GM12864 (cell line): ENCODE measurements around the gene LDLRAD4.

Experiments
- DNase-seq: peaks from one replicate; pipeline ENCODE4 v3.0.0-alpha.2; 2011; ENCODE audit warnings: low read depth
- H3K4me3 ChIP-seq: 2 replicates; pipeline ENCODE4 v1.5.1; 2011; ENCODE audit warnings: mild to moderate bottlenecking, low read depth, low read length, control low read depth
- CTCF ChIP-seq: IDR thresholded peaks from 2 replicates; pipeline ENCODE4 v1.5.1; 2011; ENCODE audit warnings: low read depth, mild to moderate bottlenecking, moderate library complexity, low read length, control low read depth, inconsistent platforms; ENCODE audit errors: missing control alignments

The LDLRAD4 gene

DNA sequence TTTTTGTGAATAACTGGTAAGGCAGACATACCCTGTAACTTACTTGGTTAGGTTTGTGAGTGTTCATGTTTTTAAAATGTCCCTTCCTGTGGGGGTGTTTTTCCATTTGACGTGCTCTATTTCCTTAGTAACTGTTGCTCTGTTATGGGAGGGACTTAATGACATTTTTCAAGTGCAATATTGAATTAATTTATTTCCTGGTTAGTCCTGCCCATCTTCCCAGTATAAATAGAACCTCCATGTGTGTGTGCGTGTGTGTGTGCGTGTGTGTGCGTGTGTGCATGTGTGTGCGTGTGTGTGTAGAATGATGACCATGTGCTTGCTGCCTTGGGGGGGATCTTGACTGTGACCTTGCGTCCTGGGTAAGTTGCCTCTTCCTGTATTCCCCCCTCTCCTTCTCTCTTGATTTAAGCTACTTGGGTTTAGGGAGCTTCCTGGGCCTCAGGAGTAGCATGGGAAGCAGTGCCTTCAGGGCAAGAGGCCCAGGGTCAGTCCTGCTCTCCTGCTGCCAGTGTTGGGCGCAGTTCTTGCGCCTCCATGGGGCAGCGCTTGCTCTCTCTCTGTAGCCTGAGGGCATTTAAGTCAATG is 163.9 kb downstream of the LDLRAD4 start:
- DNase-seq = no peak
- no peak for TF ChIP-seq CTCF
- H3K4me3 ChIP-seq = no peak overlapping the region; the same call in 1 of the 2 replicates

GRCh38 chr18:13382954-13383827 is 164.6 kb downstream of the LDLRAD4 start:
- no peak overlapping the region for H3K4me3 ChIP-seq
- TF ChIP-seq CTCF = no peak

DNA sequence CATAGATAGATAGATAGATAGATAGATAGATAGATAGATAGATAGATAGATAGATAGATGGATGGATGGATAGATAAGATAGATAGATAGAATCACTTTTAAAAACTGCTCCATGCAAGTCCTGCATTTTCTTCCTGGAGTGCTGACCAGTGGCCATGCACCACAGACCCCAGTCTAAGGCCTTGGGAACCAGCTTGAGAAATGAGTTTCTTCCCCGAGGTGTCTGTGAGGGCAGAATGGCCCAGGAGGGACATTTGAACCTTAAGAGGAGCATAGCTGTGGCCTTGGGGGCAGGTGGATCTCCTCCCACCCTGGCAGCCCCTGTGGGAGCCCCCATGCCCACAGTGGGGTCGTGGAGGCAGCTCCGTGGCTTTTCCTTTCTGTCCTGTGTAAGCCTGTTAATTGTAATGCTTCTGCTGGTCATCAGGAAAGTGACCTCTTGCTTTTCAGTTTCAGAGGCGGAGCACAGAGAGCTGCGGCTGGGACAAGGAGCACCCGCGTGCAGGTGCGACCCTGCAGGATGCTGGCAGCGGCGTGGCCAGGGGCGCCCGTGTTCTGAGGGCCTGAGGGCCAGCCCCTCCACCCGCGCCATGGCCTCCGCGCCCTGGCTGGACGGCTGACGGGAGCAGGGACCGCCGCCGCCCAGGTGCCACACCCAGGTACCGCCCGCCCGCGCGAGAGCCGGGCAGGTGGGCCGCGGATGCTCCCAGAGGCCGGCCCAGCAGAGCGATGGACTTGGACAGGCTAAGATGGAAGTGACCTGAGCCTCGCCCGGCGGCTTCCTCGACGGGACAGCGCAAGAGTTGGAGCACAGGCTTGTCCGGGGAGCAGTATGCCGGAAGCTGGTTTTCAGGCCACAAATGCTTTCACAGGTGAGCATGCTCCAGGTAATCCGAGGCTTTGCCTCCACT is 168.6 kb downstream of the LDLRAD4 start:
- H3K4me3 ChIP-seq = no peak overlapping the region
- no peak for DNase-seq
- TF ChIP-seq CTCF = no peak

More at GRCh38 chr18:13382954-13383827, 164.6 kb downstream of the LDLRAD4 start:
- DNase-seq = no peak

GRCh38 chr18:13387855-13388548 is 169.4 kb downstream of the LDLRAD4 start:
- TF ChIP-seq CTCF = no peak
- H3K4me3 ChIP-seq = no peak overlapping the region
- no peak for DNase-seq

- no peak overlapping the region for H3K4me3 ChIP-seq
- no peak for TF ChIP-seq CTCF
- no peak for DNase-seq
Measured at GRCh38 chr18:13388586-13389490, 170.3 kb downstream of the LDLRAD4 start.
